ENCODE data around the gene DSG3.

DSG3 gene

DNA sequence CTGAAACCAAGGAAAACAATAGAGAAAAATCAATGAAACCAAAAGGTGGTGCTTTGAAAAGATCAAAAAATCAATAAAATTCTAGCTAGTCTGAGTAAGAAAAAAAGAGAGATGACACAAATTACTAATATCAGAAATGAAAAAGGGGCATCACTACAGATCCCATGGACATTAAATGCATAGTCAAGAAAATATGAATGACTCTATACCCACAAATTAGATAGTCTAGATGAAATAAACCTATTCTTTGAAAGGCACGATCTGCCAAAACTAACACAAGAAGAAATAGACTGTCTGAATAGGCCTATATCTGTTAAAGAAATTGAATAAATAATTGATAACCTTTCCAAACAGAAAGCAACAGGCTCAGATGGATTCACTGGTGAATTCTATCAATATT lies 15.2 kb upstream of the DSG3 start:
- no peak for DNase-seq (ENCODE audit: low spot score)

- DNase-seq (ENCODE audit: low spot score), result no peak
These were observed 10.7 kb upstream of the DSG3 start for GRCh38 chr18:31436825-31437224.

GRCh38 chr18:31438402-31438801 lies 9.1 kb upstream of the DSG3 start:
- no peak for DNase-seq (ENCODE audit: low spot score)

- no peak for DNase-seq (ENCODE audit: low spot score)
These were observed 7.7 kb upstream of the DSG3 start for GRCh38 chr18:31439807-31440325.

GRCh38 chr18:31440787-31441186 lies 6.8 kb upstream of the DSG3 start:
- no peak for DNase-seq (ENCODE audit: low spot score)

DNA sequence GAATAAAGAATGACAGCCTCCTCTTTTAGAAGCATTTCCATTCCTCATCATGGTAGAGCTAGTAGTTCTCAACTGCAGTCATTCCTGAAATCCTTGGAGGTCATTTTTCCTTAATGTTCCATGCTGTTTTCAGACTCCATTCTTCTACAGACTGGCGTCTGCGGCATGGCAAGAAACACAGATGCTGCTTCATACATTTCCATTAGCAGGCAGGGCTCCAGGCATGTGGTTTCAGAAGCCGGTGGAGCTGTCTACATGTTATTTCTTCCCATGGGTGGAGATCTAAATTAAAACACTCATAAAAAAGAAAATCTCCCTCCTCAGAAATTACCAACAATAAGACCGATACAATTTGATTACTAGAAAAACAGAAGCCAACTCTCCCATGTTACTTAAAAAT lies 6.0 kb upstream of the DSG3 start:
- DNase-seq (ENCODE audit: low spot score), result no peak

- DNase-seq (ENCODE audit: low spot score), result no peak
These were observed 3.4 kb upstream of the DSG3 start for GRCh38 chr18:31444142-31444541.

GRCh38 chr18:31445908-31446307 lies 1.6 kb upstream of the DSG3 start:
- no peak for DNase-seq (ENCODE audit: low spot score)

GRCh38 chr18:31446854-31447253 lies 687 bp upstream of the DSG3 start:
- no peak for DNase-seq (ENCODE audit: low spot score)

DNA sequence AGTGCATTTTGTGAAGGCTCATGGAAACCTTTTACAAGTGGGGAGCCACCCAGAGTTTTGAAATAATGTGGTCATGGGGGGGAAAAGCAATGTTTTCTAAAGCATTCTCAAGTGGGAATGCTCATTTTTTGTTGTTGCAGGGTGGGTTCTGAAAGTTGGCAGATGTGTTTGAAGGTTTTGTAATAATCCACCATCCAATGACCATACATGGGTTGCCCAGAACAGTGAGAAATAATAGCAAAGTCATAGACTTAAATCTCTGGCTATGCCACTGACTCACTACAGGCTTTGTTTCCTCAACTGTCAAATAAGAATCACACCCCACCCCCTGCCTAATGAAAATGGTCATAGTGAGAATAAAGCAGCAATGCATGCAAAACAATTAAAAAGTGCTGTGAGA lies 2.9 kb downstream of the DSG3 start:
- no peak for DNase-seq (ENCODE audit: low spot score)

DNA sequence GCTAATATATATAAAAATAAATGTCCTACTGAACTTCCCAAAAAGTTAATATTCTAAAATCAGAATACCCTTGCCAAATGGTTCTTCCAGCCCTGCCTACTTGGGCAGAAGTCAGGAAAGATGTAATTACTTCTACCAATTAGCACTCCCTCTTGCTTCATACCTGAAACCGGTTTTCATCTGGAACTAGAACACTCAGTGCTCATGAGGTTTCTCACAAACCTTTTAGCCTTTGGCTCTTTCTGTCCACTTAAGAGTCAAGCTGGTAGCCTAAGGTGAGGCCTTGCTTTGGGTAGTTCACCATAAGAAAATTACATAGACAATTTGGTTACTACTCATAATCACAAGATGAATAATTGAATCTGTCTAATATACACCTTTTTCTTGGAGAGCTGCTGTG lies 4.1 kb downstream of the DSG3 start:
- no peak for DNase-seq (ENCODE audit: low spot score)

DNA sequence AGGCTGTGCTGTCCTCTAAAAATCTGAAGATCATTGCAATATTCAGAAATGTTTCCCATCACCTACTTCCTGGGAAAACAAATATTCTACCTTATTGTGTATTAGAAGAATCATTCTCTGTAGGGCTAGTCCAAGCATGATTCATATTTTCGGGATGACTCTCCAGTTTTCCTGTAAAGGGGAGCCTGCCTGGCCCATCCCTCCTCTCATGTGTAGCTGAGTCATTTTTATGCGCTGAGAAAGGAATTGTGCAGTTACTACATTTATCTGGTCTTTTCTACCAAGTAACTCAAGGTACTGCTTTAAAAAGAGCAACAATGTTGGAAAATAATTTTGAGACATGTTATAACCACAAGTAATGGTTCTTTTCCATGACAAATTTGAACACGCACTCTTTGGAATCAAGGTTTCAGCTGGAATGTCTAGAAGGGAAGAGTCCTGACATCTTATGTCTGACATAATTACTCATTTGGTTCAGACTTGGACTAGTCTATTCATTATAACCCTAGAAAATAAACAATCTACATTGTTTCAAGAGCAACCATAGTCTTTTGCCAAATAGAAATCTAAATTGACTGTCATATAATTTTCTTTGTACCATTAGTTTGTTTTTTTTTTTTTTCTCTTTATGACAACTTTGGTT lies 6.6 kb downstream of the DSG3 start:
- no peak for DNase-seq (ENCODE audit: low spot score)

DNA sequence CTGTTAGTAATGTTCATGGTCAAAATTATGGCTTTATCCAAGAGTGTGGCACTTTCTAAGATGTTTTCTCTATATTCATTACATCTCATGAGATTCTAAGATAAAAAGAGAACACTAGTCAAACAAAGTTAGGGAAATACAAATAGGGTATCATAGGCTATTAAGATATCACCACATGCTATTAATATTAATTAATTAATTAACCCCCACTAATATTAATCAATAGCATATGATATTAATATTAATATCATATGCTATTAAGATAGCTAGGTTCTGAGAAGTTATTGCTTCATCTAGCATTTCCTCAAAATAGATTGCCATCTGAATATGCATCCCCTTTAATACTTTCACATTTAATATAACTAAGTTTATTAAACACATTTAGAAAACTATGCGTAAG lies 22.1 kb downstream of the DSG3 start:
- DNase-seq (ENCODE audit: low spot score), result no peak

- no peak for DNase-seq (ENCODE audit: low spot score)
These were observed 31.1 kb downstream of the DSG3 start for GRCh38 chr18:31478688-31479087.

DNA sequence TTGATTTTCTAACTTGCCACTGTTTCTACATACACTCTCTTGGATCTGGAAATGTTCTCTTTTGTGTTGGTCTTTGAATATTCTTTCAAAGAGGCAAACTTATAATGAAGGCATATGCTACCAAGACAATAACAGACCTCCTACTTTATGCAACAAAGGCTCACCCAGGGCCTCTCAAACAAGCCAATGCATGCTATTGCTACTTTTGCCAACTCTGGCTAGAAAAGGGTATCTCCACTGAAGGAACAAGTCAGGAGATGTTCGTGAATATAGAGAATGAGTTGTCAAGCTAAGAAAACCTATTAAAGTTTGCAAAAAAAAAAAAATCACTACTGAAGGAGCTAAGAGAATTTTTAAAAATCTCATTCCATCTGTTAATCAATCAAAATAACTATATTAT lies 34.5 kb downstream of the DSG3 start:
- no peak for DNase-seq (ENCODE audit: low spot score)

GRCh38 chr18:31483396-31483795 lies 35.9 kb downstream of the DSG3 start:
- DNase-seq (ENCODE audit: low spot score), result no peak

- DNase-seq (ENCODE audit: low spot score), result no peak
These were observed 36.9 kb downstream of the DSG3 start for GRCh38 chr18:31484461-31484860.

DNA sequence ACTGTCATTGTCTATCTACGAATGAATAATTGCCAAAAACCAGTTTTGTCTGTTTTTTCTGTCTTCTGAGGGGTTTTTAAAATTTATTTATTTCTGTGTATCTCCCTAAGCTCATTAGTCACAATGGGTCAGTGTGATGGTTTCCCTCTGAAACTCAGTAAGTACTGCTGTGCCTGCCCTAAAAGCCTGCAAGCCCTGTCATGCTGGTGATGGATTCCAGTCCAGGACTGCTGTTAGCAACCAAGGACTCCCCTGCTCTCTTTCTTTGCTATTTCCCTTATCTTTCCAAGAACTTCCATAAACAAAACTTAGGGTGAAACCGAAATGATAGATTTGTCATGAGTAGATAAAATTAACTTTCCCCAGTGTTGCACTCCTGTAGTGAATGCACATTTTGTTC lies 38.6 kb downstream of the DSG3 start:
- DNase-seq (ENCODE audit: low spot score), result no peak

GRCh38 chr18:31487246-31488015 lies 39.9 kb downstream of the DSG3 start:
- no peak for DNase-seq (ENCODE audit: low spot score)

DNA sequence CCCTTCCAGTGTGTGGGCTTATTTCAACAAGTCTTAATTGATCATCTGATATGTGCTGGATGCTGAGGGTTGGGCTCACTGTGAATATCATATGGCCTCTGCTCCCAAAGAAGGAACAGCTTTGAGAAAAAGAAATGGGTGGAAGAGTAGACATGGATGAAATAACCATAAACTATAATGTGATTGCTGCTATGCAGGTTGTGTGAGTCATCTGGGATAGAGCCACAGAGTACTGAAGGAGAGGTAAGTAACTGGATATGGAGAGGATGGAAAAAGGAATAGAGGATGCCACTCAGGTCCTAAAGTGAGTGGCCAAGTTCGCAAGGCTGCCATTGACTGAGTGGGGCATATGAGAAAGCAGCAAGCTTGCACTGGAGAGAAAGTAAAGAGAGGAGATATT lies 41.8 kb downstream of the DSG3 start:
- no peak for DNase-seq (ENCODE audit: low spot score)

DNA sequence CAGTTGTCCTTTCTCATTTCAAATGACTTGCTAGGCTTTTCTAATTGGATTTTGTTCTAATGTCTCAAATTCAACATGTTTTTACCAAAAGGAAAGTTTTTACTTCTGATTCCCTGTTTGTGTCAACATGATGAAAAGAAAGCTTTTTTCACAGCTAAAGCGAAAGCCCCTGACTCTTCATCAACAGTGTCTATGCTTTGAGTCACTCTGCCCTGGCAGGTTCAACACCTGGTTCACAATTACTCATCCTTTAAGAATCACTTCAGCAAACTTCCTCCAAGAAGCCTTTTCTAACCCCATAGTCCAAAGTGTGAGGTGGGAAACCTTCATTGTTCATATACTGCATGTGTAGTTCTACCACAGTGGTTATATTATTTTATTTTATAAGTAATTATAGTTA lies 42.8 kb downstream of the DSG3 start:
- DNase-seq (ENCODE audit: low spot score), result no peak

DNA sequence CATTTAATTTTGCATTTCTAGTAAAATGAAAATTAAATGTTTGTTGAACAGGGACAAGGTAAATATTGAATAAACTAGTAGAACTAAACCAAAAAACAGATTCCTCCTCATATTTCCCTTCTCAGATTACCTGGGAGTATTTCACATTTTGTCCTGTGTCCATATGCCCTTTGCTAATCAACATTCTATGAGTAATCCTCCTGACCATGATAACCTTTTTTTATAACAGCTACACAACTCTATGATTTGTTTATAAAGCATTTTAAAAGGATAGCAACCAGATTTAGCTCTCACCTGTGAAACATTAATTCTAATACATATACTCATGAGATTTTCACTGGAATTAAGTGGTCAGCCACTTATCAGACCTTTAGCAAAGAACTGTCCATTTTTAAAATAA lies 43.3 kb downstream of the DSG3 start:
- no peak for DNase-seq (ENCODE audit: low spot score)

DNA sequence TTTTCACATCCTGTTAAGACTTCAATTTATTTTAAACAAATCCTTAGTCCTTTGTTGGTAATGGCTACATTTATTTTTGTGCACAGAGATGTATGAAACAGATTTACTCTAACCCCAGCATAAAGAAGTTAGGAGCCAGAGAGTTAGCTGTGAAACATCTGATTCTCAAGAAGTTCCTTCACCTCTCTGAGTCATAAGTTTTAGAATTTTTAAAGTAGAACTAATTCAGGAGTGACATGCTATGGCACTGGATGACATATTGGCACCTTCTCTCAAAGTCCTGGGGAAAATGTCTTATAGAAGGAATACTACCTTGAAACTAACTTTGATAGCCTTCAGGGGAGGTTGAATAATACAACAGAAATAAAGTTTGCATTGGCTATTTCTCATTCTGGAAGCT lies 44.0 kb downstream of the DSG3 start:
- no peak for DNase-seq (ENCODE audit: low spot score)

- no peak for DNase-seq (ENCODE audit: low spot score)
These were observed 45.1 kb downstream of the DSG3 start for GRCh38 chr18:31492671-31493070.

All from hematopoietic multipotent progenitor cell treated with erythropoietin and hydrocortisone succinate and interleukin-3 and kit ligand, for 15 days (in vitro differentiated cells).